ENCODE measurements around the gene BCAS3.

GRCh38 chr17:60908324-60908723 lies 230.7 kb downstream of the BCAS3 start:
- TF ChIP-seq CTCF (conservative IDR thresholded peaks at IDR 0.05) (no peak), ZFX (IDR thresholded peaks at IDR 0.05) (no peak)

Measured in C4-2B (cell line).